Chondrocyte (in vitro differentiated cells): Measurements from ENCODE around the gene ZNF764. TPM values are rescaled to one million over a fixed set of nuclear protein-coding genes. Genes with fewer than 3 reads are reported as not detected.

ENCODE experiments used
- DNase-seq: peaks from one replicate; pipeline ENCODE4 v3.0.0; 2021; ENCODE audit warnings: mixed read lengths, low spot score
- H3K27ac Mint-ChIP-seq: one replicate; pipeline ENCODE4 v1.8.0; 2021; ENCODE audit warnings: mild to moderate bottlenecking, moderate library complexity, mixed read lengths; ENCODE audit not compliant: unreplicated experiment
- H3K27me3 Mint-ChIP-seq: 2 replicates; pipeline ENCODE4 v1.8.0; 2021; ENCODE audit warnings: low read depth, mixed read lengths
- H3K36me3 Mint-ChIP-seq: 2 replicates; pipeline ENCODE4 v1.8.0; 2021; ENCODE audit warnings: low read depth, mixed read lengths
- H3K4me1 Mint-ChIP-seq: 2 replicates; pipeline ENCODE4 v1.8.0; 2021; ENCODE audit warnings: low read depth, mild to moderate bottlenecking, mixed read lengths
- H3K4me3 Mint-ChIP-seq: one replicate; pipeline ENCODE4 v1.8.0; 2021; ENCODE audit warnings: mild to moderate bottlenecking, moderate library complexity, mixed read lengths; ENCODE audit not compliant: unreplicated experiment
- H3K9me3 Mint-ChIP-seq: 2 replicates; pipeline ENCODE4 v1.8.0; 2021; ENCODE audit warnings: low read depth, mixed read lengths
- total RNA-seq: library from RNA; stranded (reverse); gene quantifications from 3 replicates; pipeline ENCODE4 v1.2.1, GENCODE V29; 2021
- TF ChIP-seq, protein P1 (sequence below): fragments of 200-600 bp; sonication (generic); IDR thresholded peaks from 2 replicates; pipeline ENCODE4 v1.5.0; 2021; ENCODE audit warnings: antibody characterized with exemption, mild to moderate bottlenecking, moderate library complexity

ZNF764 gene
- total RNA-seq, 1 donor from 2014 or later, result 8.3 TPM

DNA sequence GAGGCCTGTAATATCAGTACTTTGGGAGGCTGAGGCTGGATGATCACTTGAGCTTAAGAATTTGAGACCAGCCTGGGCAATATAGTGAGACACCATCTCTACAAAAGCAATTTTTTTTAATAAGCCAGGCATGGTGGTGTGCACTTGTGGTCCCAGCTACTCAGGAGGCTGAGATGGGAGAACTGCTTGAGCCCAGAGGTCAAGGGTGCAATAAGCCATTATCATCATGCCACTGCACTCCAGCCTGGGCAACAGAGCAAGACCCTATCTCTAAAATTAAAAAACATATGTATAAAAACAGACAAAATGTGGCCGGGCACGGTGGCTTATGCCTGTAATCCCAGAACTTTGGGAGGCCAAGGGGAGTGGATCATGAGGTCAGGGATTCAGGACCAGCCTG is 30.5 kb upstream of the ZNF764 start:
- Mint-ChIP-seq H3K9me3 (no peaks in the 10 kb centered on the region), H3K27ac (no peak overlapping the region), H3K4me3 (no peak overlapping the region), H3K36me3 (no peaks in the 10 kb centered on the region), H3K27me3 (no peaks in the 10 kb centered on the region), H3K4me1 (peaks cover 22% of the 10 kb centered on the region)
- TF ChIP-seq, protein P1, sequence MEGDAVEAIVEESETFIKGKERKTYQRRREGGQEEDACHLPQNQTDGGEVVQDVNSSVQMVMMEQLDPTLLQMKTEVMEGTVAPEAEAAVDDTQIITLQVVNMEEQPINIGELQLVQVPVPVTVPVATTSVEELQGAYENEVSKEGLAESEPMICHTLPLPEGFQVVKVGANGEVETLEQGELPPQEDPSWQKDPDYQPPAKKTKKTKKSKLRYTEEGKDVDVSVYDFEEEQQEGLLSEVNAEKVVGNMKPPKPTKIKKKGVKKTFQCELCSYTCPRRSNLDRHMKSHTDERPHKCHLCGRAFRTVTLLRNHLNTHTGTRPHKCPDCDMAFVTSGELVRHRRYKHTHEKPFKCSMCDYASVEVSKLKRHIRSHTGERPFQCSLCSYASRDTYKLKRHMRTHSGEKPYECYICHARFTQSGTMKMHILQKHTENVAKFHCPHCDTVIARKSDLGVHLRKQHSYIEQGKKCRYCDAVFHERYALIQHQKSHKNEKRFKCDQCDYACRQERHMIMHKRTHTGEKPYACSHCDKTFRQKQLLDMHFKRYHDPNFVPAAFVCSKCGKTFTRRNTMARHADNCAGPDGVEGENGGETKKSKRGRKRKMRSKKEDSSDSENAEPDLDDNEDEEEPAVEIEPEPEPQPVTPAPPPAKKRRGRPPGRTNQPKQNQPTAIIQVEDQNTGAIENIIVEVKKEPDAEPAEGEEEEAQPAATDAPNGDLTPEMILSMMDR, result no peak
- DNase-seq, result no peak

DNA sequence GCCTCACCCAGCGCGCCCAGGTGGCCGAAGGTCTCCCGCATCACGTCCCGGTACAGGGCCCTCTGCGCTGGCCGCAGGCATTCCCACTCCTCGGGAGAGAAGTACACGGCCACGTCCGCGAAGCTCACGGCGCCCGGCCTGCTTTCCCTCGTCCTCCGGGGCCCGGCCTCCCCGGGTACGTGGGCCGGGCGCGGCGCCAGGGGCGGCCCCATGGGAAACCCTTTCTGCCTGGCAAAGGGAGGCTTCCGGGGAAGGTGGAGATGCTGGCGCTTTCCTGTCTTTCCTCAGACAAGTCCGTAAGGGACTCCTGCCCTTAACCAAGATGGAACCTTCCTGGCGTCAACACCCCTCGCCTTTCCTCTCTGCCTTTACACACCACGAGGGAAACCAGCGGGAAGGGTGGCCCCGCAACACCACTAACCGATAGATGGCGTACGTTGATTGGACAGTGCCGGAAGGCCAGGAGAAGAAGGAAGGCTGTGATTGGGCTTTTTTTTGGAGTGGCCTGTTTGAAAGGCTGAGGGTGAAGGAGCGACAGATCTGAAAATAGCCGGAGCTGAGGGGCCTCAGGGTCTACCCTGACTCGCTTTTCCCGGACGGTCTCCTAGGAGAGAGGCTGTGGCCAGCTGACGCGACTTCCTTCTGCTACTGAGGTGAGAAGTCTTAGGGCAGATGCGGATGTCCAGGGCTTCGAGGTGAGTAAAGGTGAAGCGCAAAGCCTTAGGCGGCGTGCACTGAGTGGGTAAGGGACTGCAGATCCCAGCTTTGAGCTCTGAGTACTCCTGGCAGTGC is 27.4 kb upstream of the ZNF764 start, which contains the start of gene ZNF785:
TSS of gene ZNF785 (minus strand) at position 298 of the 792 bp plus-strand sequence. CDS start at position 212, 86 bp downstream.
- peak within 1 kb of the TSS; percentile 83 for H3K4me3 Mint-ChIP-seq
- peak within 1 kb of the TSS; percentile 89 for H3K27ac Mint-ChIP-seq

DNA sequence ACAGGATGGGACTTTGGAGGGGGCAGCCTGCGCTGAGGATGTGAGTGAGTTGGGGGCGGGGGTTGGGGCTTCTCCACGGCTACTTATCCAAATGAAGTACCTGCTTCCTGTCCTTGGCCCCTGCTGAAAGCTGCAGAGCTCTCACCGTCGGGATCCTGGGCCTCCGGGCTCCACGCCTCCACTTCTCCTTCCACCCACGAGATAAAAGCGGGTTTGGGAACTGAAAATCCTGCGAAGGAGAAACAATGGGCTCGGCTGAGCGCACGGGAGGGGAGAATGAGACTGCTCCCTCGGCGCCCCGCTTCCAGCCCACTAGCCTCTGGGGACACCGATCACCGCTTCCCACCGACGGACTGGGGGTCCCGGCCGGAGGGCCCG is 26.8 kb upstream of the ZNF764 start:
- TF ChIP-seq, protein P1, result no peak
- peak overlapping the region; percentile 83 for H3K4me3 Mint-ChIP-seq
- H3K9me3 Mint-ChIP-seq, result no peaks in the 10 kb centered on the region
- H3K4me1 Mint-ChIP-seq, result peaks cover 22% of the 10 kb centered on the region
- DNase-seq, result no peak
- peaks cover 7% of the 10 kb centered on the region for H3K36me3 Mint-ChIP-seq
- no peaks in the 10 kb centered on the region for H3K27me3 Mint-ChIP-seq
- peak overlapping the region; percentile 89 for H3K27ac Mint-ChIP-seq

More for the DNA sequence above, 27.4 kb upstream of the ZNF764 start, which contains the start of gene ZNF785:
- peaks cover 22% of the 10 kb centered on the region for H3K4me1 Mint-ChIP-seq
- H3K36me3 Mint-ChIP-seq, result peaks cover 7% of the 10 kb centered on the region
- TF ChIP-seq, protein P1, result peak; percentile 43
- no peaks in the 10 kb centered on the region for H3K27me3 Mint-ChIP-seq
- DNase-seq, result peak; percentile 94
- H3K9me3 Mint-ChIP-seq, result no peaks in the 10 kb centered on the region

DNA sequence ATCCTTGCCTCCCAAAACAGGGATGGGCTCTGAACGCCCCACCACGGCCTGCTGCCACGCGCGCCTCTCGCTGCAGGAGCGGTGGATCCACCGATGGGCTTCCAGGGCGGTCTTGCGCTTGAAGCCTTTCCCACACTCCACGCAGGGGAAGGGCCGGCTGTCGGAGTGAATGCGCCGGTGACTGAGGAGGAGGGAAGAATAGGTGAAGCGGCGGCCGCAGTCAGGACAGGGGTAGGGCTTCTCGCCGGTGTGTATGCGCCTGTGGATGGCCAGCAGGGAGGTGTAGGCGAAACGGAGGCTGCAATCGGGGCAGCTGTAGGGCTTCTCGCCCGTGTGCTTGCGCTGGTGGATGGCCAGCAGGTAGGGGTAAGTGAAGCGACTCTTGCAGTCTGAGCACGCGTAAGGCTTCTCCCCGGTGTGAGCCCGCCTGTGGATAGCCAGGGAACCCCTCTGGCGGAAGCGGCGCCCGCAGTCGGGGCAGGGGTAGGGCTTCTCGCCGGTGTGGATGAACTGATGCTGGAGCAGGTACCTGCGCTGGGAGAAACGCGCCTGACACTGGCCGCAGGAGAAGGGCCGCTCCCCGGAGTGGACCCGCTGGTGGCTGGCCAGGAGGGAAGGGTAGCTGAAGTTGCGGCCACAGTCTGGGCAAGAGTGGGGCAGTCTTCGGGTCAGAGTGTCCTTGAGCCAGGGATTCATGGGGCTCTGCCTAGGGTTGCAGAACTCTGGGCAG is 24.6 kb upstream of the ZNF764 start:
- Mint-ChIP-seq H3K9me3 (no peaks in the 10 kb centered on the region), H3K36me3 (peaks cover 9% of the 10 kb centered on the region), H3K27ac (no peak overlapping the region), H3K27me3 (no peaks in the 10 kb centered on the region), H3K4me3 (no peak overlapping the region), H3K4me1 (peaks cover 22% of the 10 kb centered on the region)
- TF ChIP-seq, protein P1, result no peak
- DNase-seq, result no peak

DNA sequence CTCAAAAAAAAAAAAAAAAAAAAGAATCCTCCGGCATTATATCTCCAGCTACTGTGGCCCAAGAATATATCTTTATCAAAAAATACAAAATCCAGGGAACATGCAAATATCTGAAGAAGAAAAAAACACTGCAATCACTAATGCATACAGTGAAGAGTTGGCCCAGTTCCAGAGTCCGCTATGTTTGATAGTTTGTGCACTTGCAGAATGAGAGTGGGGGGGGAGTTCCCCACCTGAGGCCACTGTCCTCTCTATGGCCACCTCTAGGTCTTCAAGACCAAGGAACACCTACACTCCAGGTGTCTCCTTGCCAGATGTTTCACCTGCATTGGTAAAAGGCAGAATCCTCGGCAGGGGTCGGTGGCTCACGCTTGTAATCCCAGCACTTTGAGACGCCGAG is 23.3 kb upstream of the ZNF764 start:
- Mint-ChIP-seq H3K27me3 (no peaks in the 10 kb centered on the region), H3K4me1 (peaks cover 18% of the 10 kb centered on the region), H3K27ac (no peak overlapping the region), H3K36me3 (peaks cover 9% of the 10 kb centered on the region), H3K9me3 (no peaks in the 10 kb centered on the region), H3K4me3 (no peak overlapping the region)
- DNase-seq, result no peak
- TF ChIP-seq, protein P1, result no peak
